GM18505 (cell line): ENCODE measurements around the gene ZPBP2.

ENCODE experiments used
- ATAC-seq: cut with Tn5 transposase; IDR thresholded peaks from one replicate; pipeline ENCODE4 v1.9.1; 2021; ENCODE audit not compliant: unreplicated experiment
- POLR2A ChIP-seq: IDR thresholded peaks from 4 replicates; pipeline ENCODE4 v1.6.1; 2011; ENCODE audit warnings: borderline replicate concordance; ENCODE audit not compliant: insufficient read depth, insufficient read length; ENCODE audit errors: extremely low read depth

The ZPBP2 gene

GRCh38 chr17:39926135-39926587 lies 58.2 kb downstream of the ZPBP2 start:
- no peak for TF ChIP-seq POLR2A
- ATAC-seq = no peak

GRCh38 chr17:39926588-39927100 lies 58.6 kb downstream of the ZPBP2 start:
- ATAC-seq = no peak
- peak; percentile 42 for TF ChIP-seq POLR2A
